ENCODE data around the gene SLC16A8.

- TF ChIP-seq CTCF (CRISPR knock-in tag; IDR thresholded peaks at IDR 0.05) (no peak), ZNF766 (CRISPR knock-in tag; IDR thresholded peaks at IDR 0.05; ENCODE audit: borderline replicate concordance) (no peak), HNRNPK (IDR thresholded peaks at IDR 0.05; ENCODE audit: low read depth, low read length, poor library complexity, severe bottlenecking) (no peak), CENPX (CRISPR knock-in tag; IDR thresholded peaks at IDR 0.05) (no peak), ZNF274 (CRISPR knock-in tag; IDR thresholded peaks at IDR 0.05) (no peak), ATF2 (CRISPR knock-in tag; IDR thresholded peaks at IDR 0.05) (no peak), GABPA (IDR thresholded peaks at IDR 0.05; ENCODE audit: low read depth, low read length) (no peak), GABPA (CRISPR knock-in tag; IDR thresholded peaks at IDR 0.05; ENCODE audit: low read depth) (no peak), CENPBD1 (CRISPR knock-in tag; IDR thresholded peaks at IDR 0.05; ENCODE audit: borderline replicate concordance, low read depth) (no peak), SYNCRIP (IDR thresholded peaks at IDR 0.05; ENCODE audit: insufficient read depth, low read depth, low read length) (no peak), PLSCR1 (CRISPR knock-in tag; IDR thresholded peaks at IDR 0.05; ENCODE audit: borderline replicate concordance) (no peak)
Observed at GRCh38 chr22:38029370-38029769, 54.6 kb downstream of the SLC16A8 start.
